GDM1 (cell line): ENCODE measurements around the gene STEAP3.
A peak's percentile ranks its signal among the peaks of the same experiment; 100 is the strongest.

Experiments used
- DNase-seq: peaks from one replicate; lab custom pipeline; 2025; lab: John Stamatoyannopoulos, UW

The STEAP3 gene

DNA sequence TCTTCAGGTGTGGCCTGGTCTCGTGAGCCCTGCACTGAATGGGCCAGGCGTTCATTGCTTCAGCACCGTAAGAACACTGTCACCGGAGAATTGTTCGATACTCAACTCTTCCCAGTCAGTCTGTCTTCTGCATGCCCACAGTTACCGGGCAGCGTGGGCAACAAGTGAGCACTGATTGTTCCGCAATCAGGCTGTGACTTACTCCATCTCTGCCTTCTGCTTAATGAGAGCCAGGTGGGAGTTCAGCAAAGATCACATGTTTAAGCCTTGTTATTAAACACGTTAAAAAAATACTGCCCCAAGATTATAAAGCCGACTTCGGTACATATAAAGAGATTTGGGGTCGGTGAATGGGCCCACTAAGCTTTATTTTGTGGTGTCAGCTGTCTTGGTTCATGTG lies 3.7 kb downstream of the STEAP3 start:
- DNase-seq = no peak

DNA sequence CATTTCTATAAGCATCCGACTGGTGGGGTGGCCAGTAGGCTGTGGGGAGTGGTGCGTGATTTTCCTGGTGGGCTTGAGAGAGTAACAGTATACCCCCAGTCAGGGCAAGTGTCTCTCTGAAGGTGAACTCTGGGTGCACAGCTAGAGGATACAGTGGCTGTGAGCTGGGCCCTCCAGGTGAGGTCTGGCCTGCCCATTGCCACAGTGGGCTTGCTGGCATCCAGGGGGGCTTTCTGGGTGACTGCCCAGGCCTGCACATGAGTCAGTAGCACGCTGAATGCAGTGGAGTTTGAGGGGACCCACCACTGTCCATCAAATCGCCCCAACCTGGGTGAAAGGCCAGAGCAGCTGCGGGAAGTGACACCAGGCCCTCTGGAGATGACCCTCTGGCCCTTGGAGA lies 4.5 kb downstream of the STEAP3 start:
- DNase-seq = no peak

DNA sequence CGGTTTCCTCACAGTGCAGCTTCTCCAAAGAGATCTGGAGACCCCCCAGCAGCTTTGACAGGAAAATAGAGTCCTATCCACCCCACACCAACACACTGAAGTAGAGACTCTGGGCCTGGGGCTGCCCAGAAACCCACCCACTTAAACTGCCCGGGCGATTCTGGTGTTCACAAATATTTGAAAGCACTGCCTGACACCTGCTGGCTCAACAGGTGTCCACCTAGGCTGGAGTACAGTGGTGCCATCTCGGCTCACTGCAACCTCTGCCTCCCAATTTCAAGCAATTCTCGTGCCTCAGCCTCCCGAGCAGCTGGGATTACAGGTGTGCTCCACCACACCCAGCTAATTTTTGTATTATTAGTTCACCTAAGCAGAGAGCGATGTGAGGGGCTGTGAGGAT lies 5.3 kb downstream of the STEAP3 start:
- no peak for DNase-seq

DNA sequence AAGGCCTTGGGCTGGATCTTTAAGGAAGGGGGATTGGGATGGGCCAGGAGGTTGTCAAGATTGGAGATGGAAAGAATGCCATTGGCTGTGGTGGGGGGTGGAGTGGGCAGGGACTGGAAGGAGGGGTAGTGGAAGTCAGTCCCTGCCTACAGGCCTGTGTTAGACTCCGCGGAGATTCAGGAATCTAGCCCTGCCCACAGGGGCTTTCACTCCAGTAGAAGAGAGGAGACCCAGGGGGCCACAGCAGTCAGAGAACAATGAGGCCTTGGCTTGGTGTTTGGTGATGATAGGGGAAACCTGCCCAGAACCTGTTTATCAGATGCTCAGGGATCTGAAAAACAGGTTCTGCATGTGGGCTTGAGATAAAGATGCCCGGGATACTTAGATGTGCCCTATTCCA lies 6.1 kb downstream of the STEAP3 start:
- DNase-seq = no peak

GRCh38 chr2:119230219-119231185 lies 6.9 kb downstream of the STEAP3 start:
- peak; percentile 8 for DNase-seq

GRCh38 chr2:119231975-119232665 lies 8.5 kb downstream of the STEAP3 start:
- DNase-seq = no peak

GRCh38 chr2:119232666-119232993 lies 9.0 kb downstream of the STEAP3 start:
- DNase-seq = no peak

- DNase-seq = no peak
These were observed 9.8 kb downstream of the STEAP3 start for GRCh38 chr2:119233326-119234020.

GRCh38 chr2:119234021-119235019 lies 10.7 kb downstream of the STEAP3 start:
- no peak for DNase-seq

GRCh38 chr2:119236796-119237195 lies 13.2 kb downstream of the STEAP3 start:
- no peak for DNase-seq

DNA sequence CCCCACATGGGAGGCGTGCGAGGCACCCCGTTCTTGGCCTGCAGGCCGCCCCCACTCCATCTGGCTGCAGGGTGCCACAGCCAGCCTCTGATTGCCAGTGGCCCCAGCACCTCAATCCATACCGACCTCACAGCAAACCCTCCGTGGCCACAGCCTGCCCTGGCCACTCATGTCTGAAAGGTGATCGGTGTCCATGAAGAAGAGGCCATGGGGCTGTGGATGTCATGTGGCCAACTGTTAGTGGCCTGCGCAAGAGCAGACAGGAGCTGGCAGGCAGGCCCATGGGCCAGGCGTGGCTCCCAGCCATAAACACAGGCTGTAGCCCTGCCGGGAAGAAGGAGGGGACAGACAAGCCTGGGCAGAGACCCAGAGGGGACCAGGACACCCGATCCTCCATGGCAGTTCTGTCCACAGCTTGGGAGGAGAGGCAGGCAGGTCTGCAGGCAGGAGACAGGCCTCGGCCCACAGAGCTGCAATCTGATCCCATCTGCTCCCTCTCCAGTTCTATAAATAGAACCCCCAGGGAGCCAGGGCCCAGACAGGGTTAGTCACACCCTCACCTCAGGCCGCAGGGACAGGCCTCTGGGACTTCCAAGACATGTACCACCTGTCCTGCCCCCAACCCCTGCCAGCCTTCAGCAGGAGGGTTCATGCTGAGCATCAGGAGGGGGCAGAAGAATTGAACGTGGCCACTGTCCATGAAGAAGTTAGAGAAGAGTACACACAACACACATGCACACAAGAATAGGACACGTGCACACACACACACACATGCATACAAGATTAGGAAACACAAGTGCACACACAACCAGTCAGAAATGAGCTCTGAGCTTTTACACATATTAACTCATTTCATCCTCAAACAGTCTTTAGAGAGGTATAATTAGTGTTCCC lies 16.9 kb downstream of the STEAP3 start:
- no peak for DNase-seq

- DNase-seq = no peak
These were observed 17.5 kb downstream of the STEAP3 start for GRCh38 chr2:119241205-119241532.

DNA sequence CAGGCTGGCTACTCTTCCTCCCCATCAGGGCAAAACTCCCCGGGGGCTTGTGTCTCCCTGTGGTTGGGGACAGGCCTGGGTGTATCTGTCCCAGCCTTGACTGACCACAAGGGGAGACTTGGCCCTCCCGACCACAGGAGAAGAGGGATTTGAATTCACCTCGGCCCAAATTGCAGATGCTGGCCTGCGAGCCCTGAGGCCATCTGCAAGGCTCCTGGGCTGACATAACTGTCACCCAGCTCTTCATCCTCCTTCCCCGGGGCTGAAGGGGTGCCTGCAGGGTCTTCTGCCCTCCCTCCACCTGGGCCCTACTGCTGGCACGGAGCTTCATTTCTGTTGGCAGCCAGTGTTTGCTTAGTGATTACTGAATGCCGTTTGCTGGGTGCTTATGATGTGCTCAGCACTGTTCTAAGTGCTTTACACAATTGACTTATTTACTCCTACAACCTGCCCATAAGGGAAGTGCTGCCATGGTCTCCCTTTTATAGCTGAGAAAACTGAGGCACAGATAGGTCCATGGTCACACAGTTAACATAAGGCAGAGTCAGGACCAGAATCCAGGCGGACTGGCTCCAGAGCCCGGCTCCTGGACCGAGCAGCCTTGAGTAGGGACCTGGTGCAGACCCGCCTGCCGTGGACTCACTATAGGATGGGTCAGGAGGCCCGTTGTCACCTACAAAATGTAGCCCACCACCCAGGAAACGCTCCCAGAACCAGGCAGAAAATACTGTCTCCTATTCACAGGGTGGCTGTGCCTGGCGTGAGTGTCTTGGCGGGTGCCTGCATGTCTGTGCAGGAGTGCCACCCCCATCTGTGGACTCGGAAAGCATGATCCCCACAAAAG lies 18.9 kb downstream of the STEAP3 start:
- DNase-seq = no peak

GRCh38 chr2:119243621-119244020 lies 20.0 kb downstream of the STEAP3 start:
- DNase-seq = no peak

DNA sequence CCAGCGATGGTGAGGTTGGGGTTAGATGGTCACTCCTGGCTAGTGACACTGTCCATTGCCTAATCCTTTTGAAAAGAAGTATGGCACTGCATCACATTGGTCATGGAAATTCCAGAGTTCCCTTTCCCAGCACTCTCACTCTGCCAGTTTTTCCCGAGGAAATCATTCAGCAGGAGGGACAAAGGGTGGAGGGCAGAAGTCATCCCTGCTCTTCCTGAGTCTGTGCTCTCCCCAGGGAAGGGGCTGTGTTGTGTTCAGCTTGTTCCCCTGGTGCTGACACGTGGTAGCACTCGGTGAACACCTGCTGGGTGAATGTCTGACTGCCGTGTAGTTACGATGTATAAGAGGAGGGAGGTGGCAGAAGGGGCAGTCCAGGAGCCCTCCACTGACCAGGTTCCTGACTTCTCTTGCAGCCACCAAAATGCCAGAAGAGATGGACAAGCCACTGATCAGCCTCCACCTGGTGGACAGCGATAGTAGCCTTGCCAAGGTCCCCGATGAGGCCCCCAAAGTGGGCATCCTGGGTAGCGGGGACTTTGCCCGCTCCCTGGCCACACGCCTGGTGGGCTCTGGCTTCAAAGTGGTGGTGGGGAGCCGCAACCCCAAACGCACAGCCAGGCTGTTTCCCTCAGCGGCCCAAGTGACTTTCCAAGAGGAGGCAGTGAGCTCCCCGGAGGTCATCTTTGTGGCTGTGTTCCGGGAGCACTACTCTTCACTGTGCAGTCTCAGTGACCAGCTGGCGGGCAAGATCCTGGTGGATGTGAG lies 21.6 kb downstream of the STEAP3 start:
- no peak for DNase-seq

- no peak for DNase-seq
These were observed 22.2 kb downstream of the STEAP3 start for GRCh38 chr2:119245841-119246230.

DNA sequence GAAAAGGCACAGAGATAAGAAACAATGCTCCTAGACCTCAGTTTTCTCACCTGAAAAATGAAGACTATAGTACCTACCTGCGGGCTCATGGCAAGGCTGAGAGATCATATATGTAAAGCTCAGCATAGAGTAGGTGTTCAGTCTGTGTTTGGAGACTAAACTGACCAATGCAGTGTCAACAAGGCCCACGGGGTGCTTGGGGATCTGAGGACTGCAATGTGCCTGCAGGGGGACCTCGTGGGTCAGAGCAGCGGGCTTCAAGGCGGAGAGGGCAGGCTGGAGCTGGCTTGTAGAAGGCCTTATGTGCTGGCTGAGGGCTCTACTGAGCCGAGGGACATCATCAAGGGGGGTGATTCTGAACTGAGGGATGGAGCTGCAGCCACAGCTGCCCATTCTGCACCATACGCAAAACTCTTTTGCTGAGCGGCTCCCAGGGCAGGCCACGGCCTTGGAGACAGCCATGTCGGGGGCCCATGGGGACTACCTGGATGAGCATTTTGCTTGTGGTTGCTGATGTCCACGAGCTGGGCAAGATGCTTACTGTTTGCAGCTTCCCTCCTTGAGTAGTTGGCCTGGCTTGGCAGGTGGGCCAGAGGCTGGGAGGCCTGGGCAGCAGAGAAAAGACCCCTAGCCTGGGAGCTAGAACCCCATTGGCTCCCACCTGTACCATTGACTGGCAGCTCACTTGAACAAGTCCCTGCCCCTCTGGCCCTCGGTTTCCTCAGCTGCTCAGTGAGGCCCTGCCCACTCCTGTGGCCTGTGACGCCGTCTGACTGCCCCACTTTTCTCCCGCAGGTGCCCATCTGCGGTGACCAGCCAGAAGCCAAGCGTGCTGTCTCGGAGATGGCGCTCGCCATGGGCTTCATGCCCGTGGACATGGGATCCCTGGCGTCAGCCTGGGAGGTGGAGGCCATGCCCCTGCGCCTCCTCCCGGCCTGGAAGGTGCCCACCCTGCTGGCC lies 23.5 kb downstream of the STEAP3 start:
- no peak for DNase-seq

- no peak for DNase-seq
These were observed 24.2 kb downstream of the STEAP3 start for GRCh38 chr2:119247844-119248271.
